GM19238 (cell line): ENCODE data around the gene OR2L2.
"Not testable (repeated sequence)": the region's sequence is repeated elsewhere in the genome, so short reads cannot be mapped to it uniquely, and the experiment has no call there.

Source experiments
- DNase-seq: peaks from one replicate; pipeline ENCODE4 v3.0.0; 2011; ENCODE audit warnings: low spot score; ENCODE audit not compliant: insufficient read length

Gene OR2L2

GRCh38 chr1:248029770-248030169 lies at the start of gene OR2L2:
Gene OR2L2 (plus strand): TSS chr1:248030070. CDS start chr1:248038268, 8,198 bp downstream.
- DNase-seq = no peak

GRCh38 chr1:247992986-247993385 lies 36.9 kb upstream of the OR2L2 start:
- DNase-seq = no peak

- DNase-seq = no peak
Measured at GRCh38 chr1:247998811-247999210, 31.1 kb upstream of the OR2L2 start.

- DNase-seq = no peak
Measured at GRCh38 chr1:248000169-248000568, 29.7 kb upstream of the OR2L2 start.

- no peak for DNase-seq
Measured at GRCh38 chr1:248007778-248008177, 22.1 kb upstream of the OR2L2 start.

- DNase-seq = no peak
Measured at GRCh38 chr1:248009681-248010080, 20.2 kb upstream of the OR2L2 start.

- DNase-seq = no peak
Measured at GRCh38 chr1:248013229-248013710, 16.6 kb upstream of the OR2L2 start, which contains the start of gene OR2L5. Gene OR2L5 (plus strand): TSS chr1:248013660. CDS start chr1:248021948, 8,288 bp downstream.

- DNase-seq = no peak
Measured at GRCh38 chr1:248015803-248016202, 14.1 kb upstream of the OR2L2 start.

GRCh38 chr1:248045209-248045608 lies 15.3 kb downstream of the OR2L2 start:
- no peak for DNase-seq

GRCh38 chr1:248046536-248046935 lies 16.7 kb downstream of the OR2L2 start, which contains the start of gene OR2L3:
Gene OR2L3 (plus strand): TSS chr1:248046836. CDS start chr1:248060682, 13,846 bp downstream.
- no peak for DNase-seq

- no peak for DNase-seq
Measured at GRCh38 chr1:248047008-248047407, 17.1 kb downstream of the OR2L2 start.

GRCh38 chr1:248054671-248055070 lies 24.8 kb downstream of the OR2L2 start:
- DNase-seq = no peak

GRCh38 chr1:248055261-248055660 lies 25.4 kb downstream of the OR2L2 start:
- no peak for DNase-seq

GRCh38 chr1:248065071-248065470 lies 35.2 kb downstream of the OR2L2 start:
- DNase-seq = no peak

- DNase-seq = no peak
Measured at GRCh38 chr1:248065604-248066003, 35.7 kb downstream of the OR2L2 start.

GRCh38 chr1:248083864-248084263 lies 54.0 kb downstream of the OR2L2 start:
- not testable (repeated sequence) for DNase-seq
